Calu3 (cell line): Measurements from ENCODE around the gene TNP2. TPM values are rescaled to one million over a fixed set of nuclear protein-coding genes. Genes with fewer than 3 reads are reported as not detected.
A peak's percentile ranks its signal among the peaks of the same experiment; 100 is the strongest.

Experiments used
- BruUV-seq: library from RNA; stranded (reverse); fragments of 400-500 nt; replicated peaks from 2 replicates; lab custom pipeline; 2021; lab: Mats Ljungman, UMichigan
- CTCF ChIA-PET: fragments of 300-600 bp; sonication (Branson Sonifier 250); formaldehyde crosslinking; loops from one replicate; lab custom pipeline; 2022; ENCODE audit warnings: antibody characterized with exemption; lab: Charles Lee
- DNase-seq: peaks from one replicate; pipeline ENCODE4 v3.0.0; 2022
- H3K27ac Mint-ChIP-seq: one replicate; pipeline ENCODE4 v1.8.0; 2022; ENCODE audit warnings: mixed read lengths; ENCODE audit not compliant: unreplicated experiment
- H3K27me3 Mint-ChIP-seq: one replicate; pipeline ENCODE4 v1.8.0; 2022; ENCODE audit warnings: mixed read lengths; ENCODE audit not compliant: unreplicated experiment
- H3K36me3 Mint-ChIP-seq: one replicate; pipeline ENCODE4 v1.8.0; 2022; ENCODE audit warnings: mild to moderate bottlenecking, moderate library complexity, mixed read lengths; ENCODE audit not compliant: insufficient read depth, unreplicated experiment
- H3K4me1 Mint-ChIP-seq: one replicate; pipeline ENCODE4 v1.8.0; 2022; ENCODE audit warnings: mild to moderate bottlenecking, low read depth, mixed read lengths; ENCODE audit not compliant: unreplicated experiment
- H3K4me3 Mint-ChIP-seq: one replicate; pipeline ENCODE4 v1.8.0; 2022; ENCODE audit warnings: mild to moderate bottlenecking, low read depth, moderate library complexity, mixed read lengths; ENCODE audit not compliant: unreplicated experiment
- H3K9me3 Mint-ChIP-seq: one replicate; pipeline ENCODE4 v1.8.0; 2022; ENCODE audit warnings: low read depth, mixed read lengths; ENCODE audit not compliant: unreplicated experiment
- CTCF ChIP-seq: fragments of 200-600 bp; IDR thresholded peaks from one replicate; pipeline ENCODE4 v1.8.0; 2022; ENCODE audit warnings: antibody characterized with exemption; ENCODE audit not compliant: unreplicated experiment
- intact Hi-C: fragments of 100-400 bp; cut with micrococcal nuclease; formaldehyde crosslinking; loops from one replicate; pipeline ENCODE4 v1.10.0; 2022; ENCODE audit not compliant: unreplicated experiment
- total RNA-seq: library from RNA; stranded (reverse); gene quantifications from 2 replicates; pipeline ENCODE4 v1.2.3, GENCODE V29; 2022

Gene TNP2
- total RNA-seq, 1 experiment from 2014 or later: not detected

- H3K4me1 Mint-ChIP-seq: peaks cover 11% of the 10 kb centered on the region
- H3K9me3 Mint-ChIP-seq: no peaks in the 10 kb centered on the region
- no peak for TF ChIP-seq CTCF
- H3K36me3 Mint-ChIP-seq: peaks cover 37% of the 10 kb centered on the region
- peak overlapping the region; percentile 48 for H3K27ac Mint-ChIP-seq
- BruUV-seq: TSS peak; percentile 56
- intact Hi-C loops: loop anchor here (10.0 kb wide), 2 partner anchors 119 to 149 kb away; no protein-coding TSS in a partner anchor
- CTCF ChIA-PET: interaction anchor here (2.1 to 5.4 kb wide), 2 partner anchors 229 to 291 kb away, joined by 9 to 34 read pairs; no protein-coding TSS in a partner anchor
- no peak for DNase-seq
- no peaks in the 10 kb centered on the region for H3K27me3 Mint-ChIP-seq
- H3K4me3 Mint-ChIP-seq: peak overlapping the region; percentile 92
Observed at GRCh38 chr16:11253995-11254912, 14.9 kb downstream of the TNP2 start.

DNA sequence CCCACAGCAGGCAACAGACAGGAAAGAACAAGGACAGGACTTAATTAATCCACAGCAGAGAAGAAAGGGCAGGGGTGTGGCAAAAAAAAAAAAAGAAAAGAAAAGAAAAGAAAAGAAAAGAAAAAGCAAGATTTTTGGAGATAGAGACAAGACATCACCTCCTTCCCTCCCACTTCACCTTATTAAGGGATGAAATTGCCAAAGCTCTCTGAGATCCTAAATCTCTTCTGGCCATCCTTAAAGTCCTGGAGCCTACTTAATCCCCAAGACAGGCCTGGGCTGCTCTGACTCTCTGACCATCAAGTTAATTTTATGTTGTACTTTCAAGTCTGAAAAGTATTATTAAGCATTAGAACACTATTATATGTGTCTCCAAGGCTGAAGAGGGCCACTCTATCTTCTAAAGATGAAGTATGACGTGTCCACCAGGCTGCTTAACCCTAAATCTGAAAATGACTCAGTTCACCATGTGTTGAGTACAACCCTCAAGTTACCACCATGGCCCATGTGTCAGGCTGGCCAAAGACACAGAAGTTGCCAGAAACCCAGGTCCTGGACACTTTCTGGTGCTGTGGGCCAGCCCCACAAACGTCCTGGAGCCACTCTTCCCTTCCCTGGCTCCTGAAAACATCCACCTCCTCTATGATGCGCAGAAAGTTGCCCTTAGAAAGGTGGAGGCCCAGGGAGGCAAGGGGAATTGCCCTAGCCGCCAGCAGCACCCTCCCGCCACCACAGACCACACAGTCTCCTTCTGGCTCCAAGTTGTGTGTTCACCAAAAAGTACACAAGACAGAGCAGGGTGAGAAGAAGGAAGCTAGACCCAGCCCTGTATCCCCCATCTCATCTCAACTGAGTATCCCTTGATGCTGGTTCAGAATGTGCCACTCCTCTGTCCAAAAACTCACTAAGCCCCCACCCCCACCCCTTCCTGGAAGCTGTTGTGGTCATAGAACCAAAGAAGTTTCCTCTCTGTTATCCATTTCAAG is 15.8 kb downstream of the TNP2 start:
- intact Hi-C loops: loop anchor here (10.0 kb wide), 2 partner anchors 119 to 149 kb away; no protein-coding TSS in a partner anchor
- no peak for TF ChIP-seq CTCF
- Mint-ChIP-seq H3K27ac (no peak overlapping the region), H3K36me3 (peaks cover 37% of the 10 kb centered on the region), H3K27me3 (no peaks in the 10 kb centered on the region), H3K9me3 (no peaks in the 10 kb centered on the region), H3K4me1 (peaks cover 8% of the 10 kb centered on the region), H3K4me3 (no peak overlapping the region)
- DNase-seq: no peak
- no TSS peak for BruUV-seq
- CTCF ChIA-PET: no interaction called here

- no peak overlapping the region for H3K4me3 Mint-ChIP-seq
- CTCF ChIA-PET: no interaction called here
- no TSS peak for BruUV-seq
- H3K4me1 Mint-ChIP-seq: peaks cover 8% of the 10 kb centered on the region
- no peak for TF ChIP-seq CTCF
- H3K27me3 Mint-ChIP-seq: no peaks in the 10 kb centered on the region
- no peaks in the 10 kb centered on the region for H3K9me3 Mint-ChIP-seq
- H3K27ac Mint-ChIP-seq: no peak overlapping the region
- intact Hi-C loops: loop anchor here (10.0 kb wide), 2 partner anchors 118 to 148 kb away; no protein-coding TSS in a partner anchor
- DNase-seq: no peak
- H3K36me3 Mint-ChIP-seq: peaks cover 37% of the 10 kb centered on the region
Observed at GRCh38 chr16:11252482-11252931, 16.6 kb downstream of the TNP2 start.
